Liver (tissue), 9 donors: ENCODE measurements around the gene SP3. TPM values are rescaled to one million over a fixed set of nuclear protein-coding genes. Genes with fewer than 3 reads are reported as not detected.

Experiments used
- DNase-seq: peaks from one replicate; pipeline ENCODE4 v3.0.0-alpha.2; 2017; ENCODE audit warnings: low spot score
- H3K27ac ChIP-seq, 2 donors: one replicate each; pipeline ENCODE4 v1.7.0; 2013; ENCODE audit warnings: inconsistent platforms in 2 of 2, low read length in 2 of 2, control low read depth in 1 of 2, low read depth in 1 of 2, mild to moderate bottlenecking in 1 of 2
- H3K27me3 ChIP-seq, 4 donors: one replicate each; pipeline versions ENCODE4 v1.6.1 to v1.7.0; 2013; ENCODE audit warnings: low read length in 3 of 4, inconsistent platforms in 1 of 4, mild to moderate bottlenecking in 1 of 4, moderate library complexity in 1 of 4; ENCODE audit not compliant: control insufficient read depth in 4 of 4, insufficient read depth in 4 of 4
- H3K36me3 ChIP-seq, 4 donors: one replicate each; pipeline versions ENCODE4 v1.6.1 to v1.7.0; 2013; ENCODE audit warnings: low read length in 3 of 4, mild to moderate bottlenecking in 3 of 4, low read depth in 1 of 4, moderate library complexity in 1 of 4; ENCODE audit not compliant: control insufficient read depth in 4 of 4, insufficient read depth in 3 of 4
- H3K4me1 ChIP-seq, 4 donors: one replicate each; pipeline versions ENCODE4 v1.6.1 to v1.7.0; 2013; ENCODE audit warnings: low read length in 3 of 4, mild to moderate bottlenecking in 3 of 4, moderate library complexity in 1 of 4; ENCODE audit not compliant: control insufficient read depth in 4 of 4, insufficient read depth in 4 of 4
- H3K4me3 ChIP-seq, 3 donors: one replicate each; pipeline versions ENCODE4 v1.6.1 to v1.7.0; 2013; ENCODE audit warnings: low read length in 3 of 3, control low read depth in 1 of 3, low read depth in 1 of 3, mild to moderate bottlenecking in 1 of 3
- H3K9ac ChIP-seq, 2 donors: one replicate each; pipeline ENCODE4 v1.7.0; 2013; ENCODE audit warnings: low read length in 2 of 2, mild to moderate bottlenecking in 2 of 2, moderate library complexity in 2 of 2, control low read depth in 1 of 2, low read depth in 1 of 2
- H3K9me3 ChIP-seq, 4 donors: one replicate each; pipeline versions ENCODE4 v1.6.1 to v1.7.0; 2013; ENCODE audit warnings: low read length in 3 of 4; ENCODE audit not compliant: control insufficient read depth in 4 of 4
- FOXA1 ChIP-seq: IDR thresholded peaks from 2 replicates; pipeline ENCODE4 v1.6.1; 2016; ENCODE audit warnings: antibody characterized with exemption
- GABPA ChIP-seq, 2 donors: IDR thresholded peaks in 1 of 2; conservative IDR thresholded peaks in 1 of 2; 2 replicates each; pipeline ENCODE4 v1.6.1; 2016; ENCODE audit warnings: antibody characterized with exemption in 2 of 2, mild to moderate bottlenecking in 1 of 2, moderate library complexity in 1 of 2
- HNF4G ChIP-seq: IDR thresholded peaks from 2 replicates; pipeline ENCODE4 v1.6.1; 2016; ENCODE audit warnings: antibody characterized with exemption
- NR2F2 ChIP-seq: IDR thresholded peaks from 2 replicates; pipeline ENCODE4 v1.6.1; 2016; ENCODE audit warnings: antibody characterized with exemption
- REST ChIP-seq: IDR thresholded peaks from 2 replicates; pipeline ENCODE4 v1.6.1; 2016; ENCODE audit warnings: antibody characterized with exemption, mild to moderate bottlenecking
- RXRA ChIP-seq, 2 donors: IDR thresholded peaks; 2 replicates each; pipeline ENCODE4 v1.6.1; 2017 to 2018; ENCODE audit warnings: antibody characterized with exemption in 2 of 2, mild to moderate bottlenecking in 1 of 2
- YY1 ChIP-seq: IDR thresholded peaks from 2 replicates; pipeline ENCODE4 v1.6.1; 2016; ENCODE audit warnings: antibody characterized with exemption, mild to moderate bottlenecking
- WGBS: extraction: QIAGEN DNeasy Blood & Tissue Kit; methylation state at CpG from one replicate; pipeline ENCODE4 v1.1.7; 2013; 5-methylcytosine and 5-hydroxymethylcytosine counted together
- polyA plus RNA-seq, 2 donors: library from polyadenylated mRNA; stranded (reverse) in 1 of 2; unstranded in 1 of 2; fragments of 200-250 nt in 1 of 2; fragments of >200 nt in 1 of 2; fragmentation: Nextera tagmentation in 1 of 2; extraction: Ambion mirVana in 1 of 2; gene quantifications; one replicate each; pipeline versions ENCODE4 v1.2.1 to v1.2.3, GENCODE V29; 2013 to 2015
- total RNA-seq, 2 donors: library from RNA; depleted of rRNA; stranded (reverse); fragments of >200 nt; gene quantifications; one replicate each; pipeline ENCODE4 v1.2.3, GENCODE V29; 2014
- TF ChIP-seq, protein P1 (sequence below): IDR thresholded peaks from 2 replicates; pipeline ENCODE4 v1.6.1; 2016; ENCODE audit warnings: antibody characterized with exemption
- TF ChIP-seq, protein P2 (sequence below): IDR thresholded peaks from 2 replicates; pipeline ENCODE4 v1.6.1; 2016; ENCODE audit warnings: antibody characterized with exemption
- donor health status: healthy.
- donor health status: healthy.
- donor health status: healthy.
- donor health status: healthy.
- donor health status: healthy.

Gene SP3
- total and polyA plus RNA-seq, 4 donors: 10.0 to 83.7 (median 33.2) TPM

DNA sequence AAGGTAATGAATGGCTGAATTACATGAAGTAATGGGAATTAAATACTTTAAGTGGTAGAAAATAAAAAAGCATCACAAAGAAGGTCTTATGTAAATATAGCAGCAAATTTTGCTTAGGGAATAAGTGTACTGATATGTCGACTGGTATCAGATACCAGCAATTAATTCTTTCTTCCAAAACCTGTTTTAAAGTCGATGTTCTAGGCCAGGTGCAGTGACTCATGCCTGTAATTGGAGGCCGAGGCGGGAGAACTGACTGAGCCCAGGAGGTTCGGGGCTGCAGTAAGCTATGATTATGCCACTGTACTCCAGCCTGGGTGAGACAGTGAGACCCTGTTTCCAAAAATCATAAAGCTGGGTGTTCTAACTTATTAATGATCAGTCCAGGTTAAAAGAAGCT lies 30.3 kb downstream of the SP3 start:
- TF ChIP-seq, protein P1, sequence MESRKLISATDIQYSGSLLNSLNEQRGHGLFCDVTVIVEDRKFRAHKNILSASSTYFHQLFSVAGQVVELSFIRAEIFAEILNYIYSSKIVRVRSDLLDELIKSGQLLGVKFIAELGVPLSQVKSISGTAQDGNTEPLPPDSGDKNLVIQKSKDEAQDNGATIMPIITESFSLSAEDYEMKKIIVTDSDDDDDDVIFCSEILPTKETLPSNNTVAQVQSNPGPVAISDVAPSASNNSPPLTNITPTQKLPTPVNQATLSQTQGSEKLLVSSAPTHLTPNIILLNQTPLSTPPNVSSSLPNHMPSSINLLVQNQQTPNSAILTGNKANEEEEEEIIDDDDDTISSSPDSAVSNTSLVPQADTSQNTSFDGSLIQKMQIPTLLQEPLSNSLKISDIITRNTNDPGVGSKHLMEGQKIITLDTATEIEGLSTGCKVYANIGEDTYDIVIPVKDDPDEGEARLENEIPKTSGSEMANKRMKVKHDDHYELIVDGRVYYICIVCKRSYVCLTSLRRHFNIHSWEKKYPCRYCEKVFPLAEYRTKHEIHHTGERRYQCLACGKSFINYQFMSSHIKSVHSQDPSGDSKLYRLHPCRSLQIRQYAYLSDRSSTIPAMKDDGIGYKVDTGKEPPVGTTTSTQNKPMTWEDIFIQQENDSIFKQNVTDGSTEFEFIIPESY: no peak
- no peak for TF ChIP-seq HNF4G
- peaks cover 0 to 4% (median 2%) of the 10 kb centered on the region in 4 donors for H3K4me1 ChIP-seq
- no peak for DNase-seq

DNA sequence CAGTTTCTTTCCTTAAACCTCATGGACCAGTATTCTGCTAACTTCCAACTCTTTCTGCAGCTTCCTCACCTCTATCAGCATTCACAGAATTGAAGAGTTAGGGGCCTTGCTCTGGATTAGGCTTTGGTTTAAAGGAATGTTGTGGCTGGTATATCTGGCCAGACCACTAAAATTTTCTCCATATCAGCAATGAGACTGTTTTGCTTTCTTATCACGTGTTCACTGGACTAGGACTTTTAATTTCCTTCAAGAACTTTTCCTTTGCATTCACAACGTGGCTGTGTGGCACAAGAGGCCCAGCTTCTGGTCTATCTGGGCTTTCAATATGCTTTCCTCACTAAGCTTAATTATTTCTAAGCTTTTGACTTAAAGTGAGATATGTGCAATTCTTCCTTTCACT lies 33.4 kb downstream of the SP3 start:
- TF ChIP-seq NR2F2 (no peak), FOXA1 (no peak), RXRA (IDR thresholded peaks at IDR 0.05) (no peak), HNF4G (no peak), YY1 (no peak)
- Histone ChIP-seq H3K9me3 (no peaks in the 10 kb centered on the region), H3K27me3 (no peaks in the 10 kb centered on the region), H3K36me3 (peaks cover 0 to 1% (median 0%) of the 10 kb centered on the region in 4 donors), H3K9ac (no peak overlapping the region), H3K27ac (no peak overlapping the region), H3K4me1 (peaks cover 0 to under 1% (median 0%) of the 10 kb centered on the region in 4 donors), H3K4me3 (no peak overlapping the region)
- DNase-seq: no peak
- 82% methylated on average over 2 of the region's 2 CpGs for WGBS

More for the DNA sequence above, 30.3 kb downstream of the SP3 start:
- no peak overlapping the region for H3K4me3 ChIP-seq
- H3K27me3 ChIP-seq: no peaks in the 10 kb centered on the region
- no peaks in the 10 kb centered on the region for H3K36me3 ChIP-seq
- no peak overlapping the region for H3K27ac ChIP-seq
- 84% methylated on average over 5 of the region's 5 CpGs for WGBS
- H3K9me3 ChIP-seq: no peaks in the 10 kb centered on the region
- no peak overlapping the region for H3K9ac ChIP-seq

- H3K27ac ChIP-seq: no peak overlapping the region
- no peak for TF ChIP-seq NR2F2
- no peak for TF ChIP-seq GABPA (IDR thresholded peaks at IDR 0.05 in 1 of 2, conservative IDR thresholded peaks at IDR 0.05 in 1 of 2)
- TF ChIP-seq, protein P2, sequence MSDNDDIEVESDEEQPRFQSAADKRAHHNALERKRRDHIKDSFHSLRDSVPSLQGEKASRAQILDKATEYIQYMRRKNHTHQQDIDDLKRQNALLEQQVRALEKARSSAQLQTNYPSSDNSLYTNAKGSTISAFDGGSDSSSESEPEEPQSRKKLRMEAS: no peak
- TF ChIP-seq FOXA1: no peak
- no peak for TF ChIP-seq REST
- H3K4me3 ChIP-seq: no peak overlapping the region
- H3K9ac ChIP-seq: no peak overlapping the region
- no peak for DNase-seq
- no peaks in the 10 kb centered on the region for H3K4me1 ChIP-seq
- H3K36me3 ChIP-seq: peaks cover 0 to 1% (median 0%) of the 10 kb centered on the region in 4 donors
- H3K27me3 ChIP-seq: no peaks in the 10 kb centered on the region
- H3K9me3 ChIP-seq: no peaks in the 10 kb centered on the region
- WGBS: 95% methylated on average over 1 of the region's 1 CpG
Observed at GRCh38 chr2:173929441-173929840, 35.7 kb downstream of the SP3 start.
